PFSK-1 (cell line): ENCODE data around the gene CEP85L.

Experiments used
- POLR2AphosphoS5 ChIP-seq: IDR thresholded peaks from 2 replicates; pipeline ENCODE4 v1.6.1; 2012; ENCODE audit warnings: low read depth, mild to moderate bottlenecking, control low read depth, low read length, moderate library complexity
- SIN3A ChIP-seq: IDR thresholded peaks from 2 replicates; pipeline ENCODE4 v1.6.1; 2012; ENCODE audit warnings: mild to moderate bottlenecking, low read length, moderate library complexity, borderline replicate concordance; ENCODE audit not compliant: insufficient read depth
- TAF1 ChIP-seq: IDR thresholded peaks from 2 replicates; pipeline ENCODE4 v1.6.1; 2012; ENCODE audit warnings: low read length, control low read depth, borderline replicate concordance; ENCODE audit not compliant: insufficient read depth

DNA sequence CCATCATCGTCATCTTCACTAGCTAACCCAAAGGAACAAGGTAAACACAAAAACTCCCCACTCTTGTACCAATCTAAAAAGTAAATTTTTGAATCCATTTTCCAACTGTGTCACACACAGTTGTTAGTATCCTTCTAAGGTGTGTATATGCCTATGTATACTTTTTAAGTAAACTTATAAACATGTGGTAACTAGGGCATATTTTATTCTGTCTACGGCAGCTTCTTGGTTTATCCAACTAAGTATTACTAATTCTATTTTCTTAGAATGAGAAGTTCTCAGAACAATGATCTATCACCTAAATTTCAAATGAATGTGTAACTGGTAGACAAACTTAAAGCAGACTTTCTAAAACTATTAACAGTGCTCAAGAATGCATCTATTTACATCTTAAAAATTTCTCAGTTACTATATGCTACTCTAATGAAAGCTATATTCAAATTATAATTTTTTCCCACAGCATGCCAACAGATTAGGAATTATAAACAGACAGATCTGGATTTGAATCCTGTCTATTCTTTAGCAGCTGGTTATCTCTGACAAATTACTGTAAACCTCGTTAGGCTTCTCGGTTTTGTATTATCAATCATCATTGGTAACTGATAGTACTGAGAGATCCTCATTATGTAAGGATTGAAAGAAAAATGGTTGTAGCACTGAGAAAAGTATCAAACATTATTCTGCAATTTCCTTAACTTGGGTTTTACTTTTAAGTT, 105.1 kb downstream of the CEP85L start:
- TF ChIP-seq SIN3A (no peak), POLR2AphosphoS5 (no peak), TAF1 (no peak)
